HCT116 (cell line): Measurements from ENCODE around the gene ALDH16A1.

ENCODE experiments used
- CEBPB ChIP-seq: IDR thresholded peaks from 2 replicates; pipeline ENCODE4 v1.6.1; 2012; ENCODE audit warnings: low read depth
- CTCF ChIP-seq, 3 experiments: fragments of 200-600 bp in 1 of 3; sonication (generic) in 1 of 3; IDR thresholded peaks in 2 of 3; conservative IDR thresholded peaks in 1 of 3; 2 replicates each; pipeline ENCODE4 v1.5.1; 2012 to 2017; ENCODE audit warnings: low read depth in 2 of 3, low read length in 2 of 3, antibody characterized with exemption in 1 of 3, borderline replicate concordance in 1 of 3, control low read depth in 1 of 3, mild to moderate bottlenecking in 1 of 3, mixed read lengths in 1 of 3, mixed run types in 1 of 3, moderate library complexity in 1 of 3; ENCODE audit not compliant: insufficient read depth in 1 of 3
- FOSL1 ChIP-seq: IDR thresholded peaks from 2 replicates; pipeline ENCODE4 v1.6.1; 2012; ENCODE audit warnings: low read depth
- RAD21 ChIP-seq: IDR thresholded peaks from 2 replicates; pipeline ENCODE4 v1.6.1; 2012; ENCODE audit warnings: low read depth, mild to moderate bottlenecking
- TCF7L2 ChIP-seq: IDR thresholded peaks from 2 replicates; pipeline ENCODE4 v1.7.0; 2011; ENCODE audit warnings: borderline replicate concordance, inconsistent platforms; ENCODE audit not compliant: insufficient read depth, insufficient read length; ENCODE audit errors: extremely low read depth
- ZNF274 ChIP-seq: fragments of 200-500 bp; sonication (Bioruptor generic); IDR thresholded peaks from 2 replicates; pipeline ENCODE4 v1.6.1; 2014; ENCODE audit warnings: mild to moderate bottlenecking, low read depth, low read length, inconsistent platforms

- no peak for TF ChIP-seq CTCF (IDR thresholded peaks at IDR 0.05 in 2 of 3, conservative IDR thresholded peaks at IDR 0.05 in 1 of 3; ENCODE audit: borderline replicate concordance in 1 of 3, insufficient read depth in 1 of 3, low read depth in 2 of 3, low read length in 2 of 3)
- no peak for TF ChIP-seq CEBPB
- TF ChIP-seq ZNF274 = no peak
- no peak for TF ChIP-seq TCF7L2
- no peak for TF ChIP-seq FOSL1
- no peak for TF ChIP-seq RAD21
Measured at GRCh38 chr19:49423071-49423984, 29.7 kb upstream of the ALDH16A1 start, which contains the start of gene PTH2.
